Amniotic epithelial cell (primary cell): ENCODE data around the gene IKZF5.

Source experiments
- DNase-seq: peaks from one replicate; pipeline ENCODE4 v3.0.0-alpha.2; 2010; ENCODE audit warnings: low read depth

Gene IKZF5

DNA sequence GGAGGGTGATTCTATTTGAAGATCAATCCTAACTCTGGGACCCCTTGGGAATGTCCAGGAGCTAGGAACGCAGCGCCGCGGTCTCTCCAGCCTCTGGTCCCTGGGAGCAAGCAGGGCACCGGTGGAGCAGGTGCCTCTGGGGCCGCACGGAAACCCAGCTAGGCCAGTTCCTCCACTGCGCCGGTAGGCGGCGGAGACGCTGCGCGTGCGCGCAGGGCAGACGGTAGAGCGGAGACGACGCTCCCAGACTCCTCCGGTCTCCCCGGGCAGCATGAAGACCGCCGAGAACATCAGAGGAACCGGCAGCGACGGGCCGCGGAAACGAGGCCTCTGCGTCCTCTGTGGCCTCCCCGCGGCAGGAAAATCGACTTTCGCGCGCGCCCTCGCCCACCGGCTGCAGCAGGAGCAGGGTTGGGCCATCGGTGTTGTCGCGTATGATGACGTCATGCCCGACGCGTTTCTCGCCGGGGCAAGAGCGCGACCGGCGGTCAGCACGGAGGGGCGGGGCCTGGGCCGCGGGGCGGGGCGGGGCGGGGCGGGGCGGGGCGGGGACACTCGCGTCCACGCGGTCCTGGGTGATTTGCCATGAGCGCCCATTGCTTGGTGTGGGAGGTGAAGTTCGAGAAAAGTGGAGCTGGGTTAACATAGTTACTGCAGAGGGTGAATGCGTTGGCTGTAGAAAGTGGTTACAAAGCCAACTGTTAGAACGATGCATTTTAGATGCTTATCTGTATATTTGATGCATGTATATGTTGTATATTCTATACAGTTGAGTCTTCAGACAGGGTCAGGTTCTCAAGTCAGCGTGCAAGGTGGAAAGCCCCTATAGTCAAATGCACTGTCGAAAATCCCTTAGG, 28.2 kb downstream of the IKZF5 start, which contains the start of gene PSTK:
TSS of gene PSTK (plus strand) at position 193 of the 857 bp plus-strand sequence. CDS start at position 272, 79 bp downstream.
- DNase-seq, result peak; percentile 87

DNA sequence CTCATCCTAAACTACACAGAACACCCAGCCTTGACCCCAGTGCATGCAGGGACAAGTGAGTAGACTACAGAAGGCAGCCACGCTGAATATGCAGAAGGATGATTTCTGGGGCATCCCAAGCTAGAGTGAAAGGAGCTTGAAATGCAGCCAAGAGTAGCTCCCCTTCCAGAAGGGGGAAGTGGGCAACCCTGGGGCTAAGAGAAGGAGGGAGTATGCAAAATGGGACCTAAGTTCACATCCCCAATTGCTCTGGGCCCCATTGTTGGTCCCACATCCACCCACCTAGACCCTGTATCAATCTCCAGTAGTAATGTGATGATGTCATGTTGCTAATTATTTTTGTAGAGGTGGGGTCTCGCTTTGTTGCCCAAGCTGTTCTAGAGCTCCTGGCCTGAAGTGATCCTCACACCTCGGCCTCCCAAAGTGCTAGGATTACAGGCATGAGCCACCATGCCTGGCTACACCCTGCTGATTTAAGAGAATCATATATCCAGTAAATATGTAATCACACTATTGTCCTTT, 34.0 kb downstream of the IKZF5 start:
- no peak for DNase-seq

DNA sequence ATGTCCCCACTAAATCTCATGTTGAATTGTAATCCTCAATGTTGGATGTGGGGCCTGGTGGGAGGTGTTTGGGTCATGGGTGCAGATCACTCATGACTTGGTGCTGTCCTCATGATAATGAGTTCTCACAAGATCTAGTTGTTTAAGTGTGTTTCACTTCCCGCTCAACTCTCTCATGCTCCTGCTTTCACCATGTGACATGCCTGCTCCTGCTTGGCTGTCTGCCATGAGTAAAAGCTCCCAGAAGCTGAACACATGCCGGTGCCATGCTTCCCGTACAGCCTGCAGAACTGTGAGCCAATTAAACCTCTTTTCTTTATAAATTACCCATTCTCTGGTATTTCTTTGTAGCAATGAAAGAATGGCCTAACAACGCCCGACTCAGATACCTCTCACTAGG, 34.6 kb downstream of the IKZF5 start:
- no peak for DNase-seq

DNA sequence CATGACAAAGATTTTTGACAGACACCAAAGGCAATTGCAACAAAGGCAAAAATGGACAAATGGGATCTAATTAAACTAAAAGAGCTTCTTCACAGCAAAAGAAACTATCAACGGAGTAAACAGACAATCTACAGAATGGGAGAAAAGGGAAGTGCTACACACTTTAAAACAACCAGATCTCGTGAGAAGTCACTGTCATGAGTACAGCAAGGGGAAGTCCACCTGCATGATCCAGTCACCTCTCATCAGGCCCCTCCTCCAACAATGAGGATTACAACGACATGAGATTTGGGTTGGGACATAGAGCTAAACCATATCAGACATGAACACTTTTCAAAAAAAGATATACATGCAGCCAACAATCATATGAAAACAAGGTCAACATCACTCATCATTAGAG, 39.9 kb downstream of the IKZF5 start:
- no peak for DNase-seq

DNA sequence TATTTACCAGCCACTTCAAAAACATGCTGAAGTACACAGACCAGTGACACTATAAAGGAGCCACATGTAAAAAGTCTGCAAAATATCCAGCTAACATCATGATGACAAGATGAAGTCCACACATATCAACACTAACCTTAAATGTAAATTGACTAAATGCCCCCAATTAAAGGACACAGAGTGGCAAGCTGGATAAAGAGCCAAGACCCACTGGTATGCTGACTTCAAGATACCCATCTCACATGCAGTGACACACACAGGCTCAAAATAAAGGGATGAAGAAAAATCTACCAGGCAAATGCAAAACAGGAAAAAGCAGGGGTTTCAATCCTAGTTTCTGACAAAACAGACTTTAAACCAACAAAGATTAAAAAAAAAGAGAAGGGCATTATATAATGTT, 41.7 kb downstream of the IKZF5 start:
- no peak for DNase-seq

DNA sequence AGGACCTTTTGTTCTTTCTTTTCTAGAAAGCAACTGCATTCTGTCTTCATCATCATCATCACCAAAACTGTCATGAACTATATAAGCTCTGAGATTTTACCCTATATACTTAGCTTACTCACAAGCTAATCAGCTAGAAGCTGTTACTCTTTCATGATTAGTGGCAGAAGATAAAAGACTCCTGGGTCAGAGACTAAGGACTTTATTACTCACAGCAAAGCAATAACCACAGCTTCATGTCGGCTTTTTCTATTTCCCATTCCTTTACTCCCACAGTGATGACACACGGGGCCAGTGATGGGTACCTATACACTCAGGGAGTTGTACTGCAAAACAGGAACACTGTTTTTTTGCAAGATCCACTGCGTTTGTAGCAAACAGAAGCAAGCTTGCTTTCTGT, 46.2 kb downstream of the IKZF5 start:
- DNase-seq, result peak; percentile 62

DNA sequence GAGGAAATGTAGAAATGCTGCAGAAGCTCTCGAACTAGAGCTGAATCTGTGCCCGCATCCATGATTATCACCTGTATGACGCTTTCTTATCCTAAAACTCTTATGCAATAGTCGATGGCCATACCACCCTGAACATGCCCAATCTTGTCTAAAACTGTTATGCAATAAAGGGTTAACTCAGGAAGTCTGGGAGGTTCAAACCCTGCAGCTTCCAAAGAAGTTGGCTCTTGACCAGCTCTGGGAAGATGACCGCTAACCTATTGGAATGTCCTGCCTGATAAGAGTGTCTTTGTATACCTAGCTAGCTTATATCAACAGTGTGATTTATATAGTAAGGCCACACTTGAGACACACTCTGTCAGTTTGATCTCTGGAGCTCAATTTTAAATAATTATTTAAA, 51.1 kb downstream of the IKZF5 start:
- peak; percentile 21 for DNase-seq

DNA sequence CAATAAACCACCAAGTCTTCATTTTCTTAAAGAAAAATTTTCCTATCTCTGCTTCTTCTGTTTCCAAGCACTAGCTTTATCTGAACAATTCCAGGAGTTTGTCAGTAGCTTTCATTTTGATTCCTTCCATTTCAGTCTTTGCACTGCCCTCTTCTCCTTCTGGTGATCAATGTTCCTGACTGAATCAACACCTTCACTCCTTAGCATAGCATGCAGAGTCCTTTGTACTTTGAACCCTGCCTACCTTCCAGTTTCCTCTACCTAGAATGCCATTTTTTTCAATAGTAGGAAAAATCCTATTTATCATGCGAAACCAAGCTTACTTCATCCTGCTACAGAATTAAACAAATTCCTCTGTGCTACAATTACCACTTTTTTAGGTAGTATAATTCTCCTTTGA, 52.7 kb downstream of the IKZF5 start:
- DNase-seq, result no peak

DNA sequence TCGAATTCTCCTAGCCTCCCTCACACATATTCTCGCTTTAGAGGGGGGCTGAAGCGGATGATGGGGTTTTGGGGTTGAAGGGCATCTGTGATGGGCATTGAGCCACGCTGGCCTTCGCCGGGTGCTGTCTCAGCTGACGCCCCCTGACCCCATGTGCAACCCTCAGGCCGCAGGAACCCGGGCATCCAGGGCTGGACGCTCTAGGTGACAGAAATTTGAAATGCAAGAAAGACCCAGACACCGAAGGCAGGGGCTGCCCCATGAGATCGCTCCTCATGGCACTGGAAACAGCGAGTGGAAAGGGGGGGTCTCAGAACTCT, 53.9 kb downstream of the IKZF5 start:
- DNase-seq, result no peak

DNA sequence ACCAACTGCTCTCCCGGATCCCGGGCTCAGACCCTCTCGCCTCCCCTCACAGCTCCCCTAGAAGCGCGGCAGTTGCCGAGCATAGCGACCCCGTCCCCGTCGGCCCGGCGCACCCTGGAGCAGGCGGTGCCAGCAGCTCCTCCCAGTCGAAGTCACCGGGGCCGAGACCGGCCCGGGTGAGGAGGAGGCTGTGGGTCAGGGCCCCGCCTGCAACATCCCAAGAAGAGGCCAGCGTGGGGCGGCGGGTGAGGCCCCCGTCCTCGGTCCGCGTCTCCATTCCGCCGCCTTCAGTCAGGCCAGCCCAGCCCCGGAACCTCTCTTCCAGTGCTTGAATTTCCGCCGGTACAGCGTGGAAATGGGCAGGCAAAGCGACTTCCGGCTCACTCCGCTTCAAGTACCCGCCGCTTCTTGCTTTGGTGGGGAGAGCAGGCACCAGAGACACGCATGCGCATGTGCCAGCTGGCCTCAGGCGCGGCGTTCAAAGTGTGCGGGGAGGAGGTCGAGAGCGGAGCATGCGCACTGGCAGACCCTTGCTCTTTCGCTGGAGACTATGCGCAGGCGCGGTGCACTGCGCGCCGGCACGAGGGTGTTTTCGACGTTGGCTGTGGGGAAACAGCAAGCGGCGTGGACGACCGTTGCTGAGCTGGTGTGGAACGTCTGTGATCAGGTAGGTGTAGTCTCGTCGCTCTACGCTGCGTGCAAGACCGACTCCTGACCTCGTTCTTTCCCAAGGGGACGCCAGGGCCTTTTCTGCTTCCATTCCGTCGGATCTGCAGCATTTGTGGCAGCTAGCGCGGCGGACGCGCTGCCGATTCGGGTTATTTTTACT, 54.5 kb downstream of the IKZF5 start, which contains the start of gene C10orf88:
TSS of gene C10orf88 (minus strand) at position 326 of the 829 bp plus-strand sequence. CDS start at position 277, 49 bp downstream.
- peak; percentile 98 for DNase-seq

DNA sequence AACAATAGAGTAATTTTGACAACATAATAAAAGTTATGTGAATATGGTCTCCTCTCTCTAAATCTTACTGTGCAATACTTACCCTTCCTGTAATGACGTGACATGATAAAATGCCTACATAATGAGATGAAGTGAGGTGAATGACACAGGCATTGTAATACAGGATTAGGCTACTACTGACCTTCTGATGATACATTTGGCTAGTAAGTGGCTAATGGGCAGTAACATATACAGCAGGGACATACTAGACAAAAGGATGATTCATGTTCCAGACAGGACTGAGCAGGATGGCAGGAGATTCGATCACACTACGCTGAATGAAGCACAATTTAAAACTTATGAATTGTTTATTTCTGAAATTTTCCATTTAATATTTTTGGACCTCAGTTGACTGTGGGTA, 59.3 kb downstream of the IKZF5 start:
- no peak for DNase-seq
